ENCODE measurements around the gene TBXAS1. TPM values are rescaled to one million over a fixed set of nuclear protein-coding genes. Genes with fewer than 3 reads are reported as not detected.

TBXAS1 gene
- total and polyA plus RNA-seq, 8 donors, result 0.74 to 18.4 (median 2.2) TPM

GRCh38 chr7:139861803-139862202 lies 32.7 kb downstream of the TBXAS1 start:
- TF ChIP-seq, protein P1, sequence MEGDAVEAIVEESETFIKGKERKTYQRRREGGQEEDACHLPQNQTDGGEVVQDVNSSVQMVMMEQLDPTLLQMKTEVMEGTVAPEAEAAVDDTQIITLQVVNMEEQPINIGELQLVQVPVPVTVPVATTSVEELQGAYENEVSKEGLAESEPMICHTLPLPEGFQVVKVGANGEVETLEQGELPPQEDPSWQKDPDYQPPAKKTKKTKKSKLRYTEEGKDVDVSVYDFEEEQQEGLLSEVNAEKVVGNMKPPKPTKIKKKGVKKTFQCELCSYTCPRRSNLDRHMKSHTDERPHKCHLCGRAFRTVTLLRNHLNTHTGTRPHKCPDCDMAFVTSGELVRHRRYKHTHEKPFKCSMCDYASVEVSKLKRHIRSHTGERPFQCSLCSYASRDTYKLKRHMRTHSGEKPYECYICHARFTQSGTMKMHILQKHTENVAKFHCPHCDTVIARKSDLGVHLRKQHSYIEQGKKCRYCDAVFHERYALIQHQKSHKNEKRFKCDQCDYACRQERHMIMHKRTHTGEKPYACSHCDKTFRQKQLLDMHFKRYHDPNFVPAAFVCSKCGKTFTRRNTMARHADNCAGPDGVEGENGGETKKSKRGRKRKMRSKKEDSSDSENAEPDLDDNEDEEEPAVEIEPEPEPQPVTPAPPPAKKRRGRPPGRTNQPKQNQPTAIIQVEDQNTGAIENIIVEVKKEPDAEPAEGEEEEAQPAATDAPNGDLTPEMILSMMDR (IDR thresholded peaks at IDR 0.05), result no peak
- intact Hi-C loops (cut with DNase I), result no loop called here
- Histone ChIP-seq H3K27me3 (no peaks in the 10 kb centered on the region), H3K9me3 (no peaks in the 10 kb centered on the region), H3K4me1 (no peaks in the 10 kb centered on the region), H3K4me3 (no peak overlapping the region), H3K27ac (no peak overlapping the region), H3K36me3 (no peaks in the 10 kb centered on the region)
- no peak for DNase-seq
- 48 to 52% methylated on average over 2 of the region's 2 CpGs for WGBS, 2 donors
- no peak for ATAC-seq
- FAIRE-seq, result no peak

- FAIRE-seq, result no peak
- WGBS, 2 donors, result 84 to 96% methylated on average over 7 of the region's 7 CpGs
These were observed 37.2 kb downstream of the TBXAS1 start for GRCh38 chr7:139866047-139866837.

GRCh38 chr7:139867847-139868246 lies 38.8 kb downstream of the TBXAS1 start:
- FAIRE-seq, result no peak
- no peak overlapping the region for H3K4me3 ChIP-seq
- no peaks in the 10 kb centered on the region for H3K9me3 ChIP-seq
- TF ChIP-seq, protein P1 (IDR thresholded peaks at IDR 0.05), result no peak
- H3K36me3 ChIP-seq, result no peaks in the 10 kb centered on the region
- DNase-seq, result no peak
- WGBS, 2 donors, result 84 to 88% methylated on average over 8 of the region's 8 CpGs
- no peaks in the 10 kb centered on the region for H3K4me1 ChIP-seq
- no peak for ATAC-seq
- H3K27me3 ChIP-seq, result no peaks in the 10 kb centered on the region
- intact Hi-C loops (cut with DNase I), result no loop called here
- H3K27ac ChIP-seq, result no peak overlapping the region

More at GRCh38 chr7:139866047-139866837, 37.2 kb downstream of the TBXAS1 start:
- no peak for ATAC-seq
- intact Hi-C loops (cut with DNase I), result no loop called here
- DNase-seq, result no peak
- H3K4me3 ChIP-seq, result no peak overlapping the region
- no peaks in the 10 kb centered on the region for H3K9me3 ChIP-seq
- no peak overlapping the region for H3K27ac ChIP-seq
- H3K4me1 ChIP-seq, result no peaks in the 10 kb centered on the region
- H3K36me3 ChIP-seq, result no peaks in the 10 kb centered on the region
- H3K27me3 ChIP-seq, result no peaks in the 10 kb centered on the region
- TF ChIP-seq, protein P1 (IDR thresholded peaks at IDR 0.05), result no peak

DNA sequence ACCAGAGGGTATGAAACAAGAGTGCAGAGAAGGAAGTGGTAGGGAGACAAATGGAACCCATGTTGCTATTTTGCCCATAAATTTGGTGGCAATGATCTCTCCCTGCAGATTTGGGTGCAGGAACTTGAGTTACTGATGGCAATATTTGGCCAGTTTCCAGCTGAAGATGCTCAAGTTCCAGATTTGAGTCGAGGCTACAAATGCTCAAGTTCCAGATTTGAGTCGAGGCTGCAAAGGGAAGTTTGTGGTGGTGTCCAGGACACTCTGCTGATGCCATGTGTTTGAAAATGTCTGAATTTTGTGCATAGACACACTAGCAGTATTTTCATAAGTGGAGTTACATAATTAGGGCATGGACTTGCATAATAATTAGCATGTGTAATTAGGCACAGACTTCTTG lies 40.8 kb downstream of the TBXAS1 start:
- H3K27me3 ChIP-seq, result no peaks in the 10 kb centered on the region
- no peaks in the 10 kb centered on the region for H3K36me3 ChIP-seq
- no peak for FAIRE-seq
- TF ChIP-seq, protein P1 (IDR thresholded peaks at IDR 0.05), result no peak
- ATAC-seq, result no peak
- H3K27ac ChIP-seq, result no peak overlapping the region
- no peak for DNase-seq
- no peak overlapping the region for H3K4me3 ChIP-seq
- intact Hi-C loops (cut with DNase I), result no loop called here
- H3K4me1 ChIP-seq, result no peaks in the 10 kb centered on the region
- WGBS, 2 donors, result 83 to 92% methylated on average over 2 of the region's 2 CpGs
- no peaks in the 10 kb centered on the region for H3K9me3 ChIP-seq

DNA sequence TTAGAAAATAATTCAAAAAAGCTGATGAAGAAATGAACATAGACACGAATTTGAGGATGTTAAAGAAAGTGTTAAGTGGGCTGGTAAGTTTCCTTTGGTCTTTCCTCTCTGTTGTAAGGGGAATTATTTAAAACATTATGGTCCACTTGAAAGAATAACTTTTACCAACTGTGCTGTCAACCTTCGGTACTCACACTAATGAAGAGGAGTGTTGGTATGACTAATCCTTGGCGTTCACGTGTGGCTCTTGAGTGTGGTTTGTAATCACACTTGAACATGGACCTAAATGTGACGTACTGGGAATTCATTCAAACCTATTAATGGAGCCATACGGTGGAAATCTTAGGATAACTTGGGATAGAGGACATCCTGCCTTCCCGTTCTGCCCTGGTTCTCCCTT lies 41.3 kb downstream of the TBXAS1 start:
- FAIRE-seq (no peak), ATAC-seq (no peak), DNase-seq (no peak)
- Histone ChIP-seq H3K36me3 (no peaks in the 10 kb centered on the region), H3K4me3 (no peak overlapping the region), H3K27ac (no peak overlapping the region), H3K9me3 (no peaks in the 10 kb centered on the region), H3K27me3 (no peaks in the 10 kb centered on the region), H3K4me1 (no peaks in the 10 kb centered on the region)
- intact Hi-C loops (cut with DNase I), result no loop called here
- TF ChIP-seq, protein P1 (IDR thresholded peaks at IDR 0.05), result no peak
- 84% methylated on average over 7 of the region's 7 CpGs for WGBS, 2 donors
